GM12891 (cell line): ENCODE data around the gene ZNF777.

ENCODE experiments used
- POLR2A ChIP-seq: IDR thresholded peaks from 2 replicates; pipeline ENCODE4 v1.6.1; 2011; ENCODE audit warnings: low read depth, low read length, control low read depth
- POLR2AphosphoS5 ChIP-seq: IDR thresholded peaks from 2 replicates; pipeline ENCODE4 v1.6.1; 2011; ENCODE audit warnings: low read depth, low read length, control low read depth
- SPI1 ChIP-seq: IDR thresholded peaks from 2 replicates; pipeline ENCODE4 v1.6.1; 2011; ENCODE audit warnings: low read depth, low read length, control low read depth
- TAF1 ChIP-seq: IDR thresholded peaks from 2 replicates; pipeline ENCODE4 v1.6.1; 2011; ENCODE audit warnings: low read depth, low read length, control low read depth

DNA sequence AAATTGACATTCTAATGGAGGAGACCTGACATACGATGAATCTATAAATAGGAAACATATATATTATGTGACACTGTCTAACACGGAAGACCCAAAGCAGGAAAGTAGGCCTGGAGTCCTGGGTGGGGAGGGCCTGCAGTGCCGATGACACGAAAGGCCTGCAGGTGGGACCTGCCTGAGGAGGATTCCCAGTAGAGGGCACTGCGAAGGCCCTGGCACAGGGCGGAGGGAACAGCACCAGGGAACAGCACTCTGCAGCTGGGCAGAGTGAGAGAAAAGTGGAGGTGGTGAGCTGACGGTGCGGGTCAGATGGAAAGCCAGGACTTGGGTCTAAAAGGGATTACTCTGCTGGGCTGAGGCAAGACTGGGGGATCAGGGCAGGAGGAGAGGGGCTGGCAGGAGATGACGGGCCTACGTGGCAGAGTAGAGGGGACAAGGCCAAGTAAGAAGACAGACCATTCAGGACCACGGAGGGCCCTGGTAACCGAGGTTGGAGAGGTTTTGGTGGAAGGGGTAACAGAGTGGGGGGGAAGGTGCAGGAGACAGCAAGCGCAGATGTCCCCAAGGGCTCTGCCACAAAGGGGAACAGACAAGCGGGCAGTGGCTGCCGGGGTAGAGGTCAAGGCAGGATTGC, 28.6 kb upstream of the ZNF777 start:
- TF ChIP-seq POLR2A (no peak), TAF1 (no peak), POLR2AphosphoS5 (no peak), SPI1 (no peak)
